Activated T-helper 1 cell treated with Interleukin-2 at 50 U/mL for 16 hours (primary cell): ENCODE measurements around the gene CRYBB2.
"Not testable (repeated sequence)": the region's sequence is repeated elsewhere in the genome, so short reads cannot be mapped to it uniquely, and the experiment has no call there.

Experiments used
- DNase-seq: peaks from one replicate; pipeline ENCODE4 v3.0.0-alpha.2; 2020; ENCODE audit warnings: low read depth

The CRYBB2 gene

DNA sequence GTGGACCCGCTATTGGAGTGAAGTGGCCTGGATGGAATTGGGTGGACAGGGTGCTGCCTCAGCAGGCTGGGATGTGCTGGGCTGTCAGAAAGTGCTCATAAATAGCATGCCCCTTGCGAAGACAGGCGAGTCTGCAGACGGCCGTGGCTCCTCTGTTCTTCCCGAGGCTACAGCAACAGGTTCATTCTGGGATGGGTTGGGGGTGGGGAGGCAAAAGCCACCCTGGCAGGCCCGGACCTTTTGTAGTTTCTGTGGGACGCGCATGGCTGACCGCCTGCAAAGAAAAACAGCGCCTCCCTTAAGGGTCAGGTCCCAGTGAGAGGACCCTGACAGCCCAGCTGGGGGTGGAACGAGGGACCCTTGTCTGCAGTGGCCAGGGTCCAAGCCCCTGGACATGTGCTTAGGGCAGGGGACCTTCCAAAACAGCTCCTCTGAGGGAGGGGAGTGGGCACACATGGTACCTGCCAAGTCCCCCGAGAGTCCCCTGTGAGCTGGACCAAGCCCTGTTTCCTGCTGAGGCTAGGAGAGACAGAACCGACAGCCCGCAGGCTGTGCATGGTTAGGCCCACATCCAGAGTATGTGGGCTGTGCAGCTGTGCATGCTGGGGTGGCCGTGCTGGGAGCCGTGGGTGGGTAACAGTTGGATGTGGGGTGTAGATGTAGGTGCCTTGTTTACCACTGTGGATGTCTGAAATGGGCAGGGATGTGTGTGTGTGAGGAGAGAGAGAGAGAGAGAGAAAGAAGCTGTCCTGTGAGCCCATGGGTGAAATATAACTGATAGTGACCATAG, 19.5 kb upstream of the CRYBB2 start, which contains the start of gene CRYBB3:
CRYBB3 (plus strand) TSS at position 128 of the 790 bp plus-strand sequence. CDS start 1,539 bp downstream, outside the sequence.
- no peak for DNase-seq

- no peak for DNase-seq
Observed at GRCh38 chr22:25200967-25201366, 18.5 kb upstream of the CRYBB2 start.

DNA sequence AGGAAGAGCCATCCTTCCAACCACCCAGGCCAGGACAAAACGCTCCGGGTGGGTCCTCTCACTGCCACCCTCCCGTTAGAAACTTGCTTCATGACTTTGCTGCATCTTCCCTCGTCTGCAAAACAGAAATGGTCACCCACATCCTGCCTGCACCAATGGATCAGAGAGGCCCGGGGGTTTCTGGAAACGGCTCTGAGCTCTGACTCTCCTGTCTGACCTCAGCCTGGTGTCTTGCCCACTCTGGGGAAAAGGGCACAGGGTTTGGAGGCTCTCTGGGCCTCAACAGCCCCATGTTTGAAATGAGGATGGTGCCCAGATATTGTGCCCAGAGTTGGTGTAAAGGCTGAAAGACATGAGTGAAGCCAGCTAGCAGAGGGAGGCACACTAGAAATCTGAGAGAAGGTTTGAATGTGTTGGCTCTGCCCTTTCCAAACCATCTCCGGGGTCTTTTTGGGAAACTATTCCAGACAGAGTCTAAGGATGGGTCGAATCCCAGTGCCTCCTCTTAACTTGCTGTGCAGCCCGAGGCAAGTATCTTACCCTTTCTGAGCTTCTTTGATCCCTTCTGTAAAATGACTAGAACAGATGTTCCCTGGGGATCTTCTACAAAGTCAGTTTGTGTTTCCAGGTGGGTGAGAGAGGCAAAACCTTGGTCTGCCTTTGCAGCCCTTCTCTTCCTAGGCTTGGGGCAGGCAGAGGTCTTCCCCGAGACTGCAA, 17.7 kb upstream of the CRYBB2 start:
- no peak for DNase-seq

GRCh38 chr22:25202290-25202921, 17.0 kb upstream of the CRYBB2 start:
- DNase-seq: no peak

GRCh38 chr22:25203082-25203481, 16.4 kb upstream of the CRYBB2 start:
- no peak for DNase-seq

GRCh38 chr22:25204547-25204946, 14.9 kb upstream of the CRYBB2 start:
- not testable (repeated sequence) for DNase-seq

- DNase-seq: no peak
Observed at GRCh38 chr22:25205847-25206246, 13.6 kb upstream of the CRYBB2 start.

DNA sequence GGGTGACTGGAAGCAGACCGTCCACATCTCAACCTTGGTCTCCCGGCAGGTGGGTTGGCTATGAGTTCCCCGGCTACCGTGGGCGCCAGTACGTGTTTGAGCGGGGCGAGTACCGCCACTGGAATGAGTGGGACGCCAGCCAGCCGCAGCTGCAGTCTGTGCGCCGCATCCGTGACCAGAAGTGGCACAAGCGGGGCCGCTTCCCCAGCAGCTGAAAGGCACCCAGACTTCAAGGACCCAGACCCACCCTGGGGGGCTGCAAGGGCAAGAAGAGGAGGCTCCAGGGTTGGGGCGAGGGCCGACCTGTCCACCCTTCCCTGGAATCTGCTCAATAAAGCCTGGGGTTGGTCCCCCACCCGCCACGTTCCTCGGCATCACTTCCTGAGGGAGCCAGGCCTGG, 12.4 kb upstream of the CRYBB2 start:
- DNase-seq: no peak

- no peak for DNase-seq
Observed at GRCh38 chr22:25207553-25208157, 11.8 kb upstream of the CRYBB2 start.

- no peak for DNase-seq
Observed at GRCh38 chr22:25208328-25208727, 11.1 kb upstream of the CRYBB2 start.

DNA sequence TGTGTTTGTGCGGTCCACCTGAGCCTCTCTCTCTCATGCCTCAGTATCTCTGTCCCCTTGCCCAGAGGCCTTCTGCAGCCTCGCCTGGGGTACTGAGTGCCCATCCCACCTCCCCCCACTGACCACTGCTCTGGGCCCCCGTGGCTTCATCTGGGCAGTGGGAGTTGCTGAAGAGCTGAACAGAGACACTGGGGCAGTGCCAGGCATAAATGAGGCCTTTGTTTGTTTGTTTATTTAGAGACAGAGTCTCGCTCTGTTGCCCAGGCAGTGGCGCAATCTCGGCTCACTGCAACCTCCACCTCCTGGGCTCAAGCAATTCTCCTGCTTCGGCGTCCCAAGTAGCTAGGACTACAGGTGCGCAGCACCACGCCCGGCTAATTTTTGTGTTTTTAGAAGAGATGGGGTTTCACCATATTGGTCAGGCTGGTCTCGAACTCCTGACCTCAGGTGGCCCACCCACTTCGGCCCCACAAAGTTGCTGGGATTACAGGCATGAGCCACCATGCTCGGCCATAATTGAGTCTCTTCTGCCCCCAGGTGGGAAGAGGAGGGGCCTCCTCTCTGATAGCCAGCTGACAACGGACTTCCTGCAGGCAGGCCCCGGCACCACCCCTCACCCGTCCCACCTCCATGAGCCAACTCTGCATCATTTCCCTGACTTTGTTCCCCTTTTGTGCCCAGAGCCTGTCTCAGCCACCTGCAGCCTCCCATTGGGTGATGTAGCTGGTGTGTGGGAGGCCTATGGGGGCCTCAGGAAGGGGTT, 10.5 kb upstream of the CRYBB2 start:
- DNase-seq: no peak

DNA sequence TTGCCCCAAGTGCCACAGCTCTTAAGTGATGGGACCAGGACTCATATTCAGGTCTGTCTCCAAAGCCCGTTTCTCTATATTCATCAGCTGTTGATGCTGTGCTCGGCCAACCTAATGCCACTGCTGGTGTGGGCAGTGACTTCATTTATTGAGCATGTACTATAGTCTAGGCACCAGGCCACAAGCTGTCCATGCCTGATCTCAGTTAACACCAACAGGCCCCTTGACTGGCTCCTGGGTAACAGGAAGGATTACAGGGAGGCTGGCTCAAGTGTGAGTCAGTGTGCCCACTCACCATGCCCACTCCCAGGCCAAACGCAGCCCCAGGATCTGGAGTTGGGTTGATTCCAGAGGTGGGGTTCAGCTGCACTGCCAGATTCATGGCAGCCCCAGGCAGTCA, 8.6 kb upstream of the CRYBB2 start:
- no peak for DNase-seq

DNA sequence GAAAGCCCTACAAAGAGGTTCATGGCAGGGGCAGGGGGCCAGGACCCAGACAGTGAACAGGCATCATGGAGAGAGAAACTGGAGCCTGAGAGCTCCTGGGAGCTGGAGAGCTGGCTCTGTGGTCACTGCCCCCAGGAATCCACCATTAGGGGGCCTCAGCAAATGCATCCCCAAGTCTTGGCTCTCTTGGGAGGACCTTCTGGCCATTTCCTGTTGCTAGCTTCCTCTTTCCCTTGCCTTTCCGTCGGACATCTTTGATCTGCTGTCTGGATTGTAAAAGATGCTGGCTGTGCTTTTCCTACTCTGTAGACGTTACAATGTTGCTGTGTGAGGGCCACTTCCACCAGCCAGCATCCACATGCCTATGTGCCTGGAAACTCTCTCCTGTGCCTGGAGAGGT, 7.1 kb upstream of the CRYBB2 start:
- DNase-seq: no peak

DNA sequence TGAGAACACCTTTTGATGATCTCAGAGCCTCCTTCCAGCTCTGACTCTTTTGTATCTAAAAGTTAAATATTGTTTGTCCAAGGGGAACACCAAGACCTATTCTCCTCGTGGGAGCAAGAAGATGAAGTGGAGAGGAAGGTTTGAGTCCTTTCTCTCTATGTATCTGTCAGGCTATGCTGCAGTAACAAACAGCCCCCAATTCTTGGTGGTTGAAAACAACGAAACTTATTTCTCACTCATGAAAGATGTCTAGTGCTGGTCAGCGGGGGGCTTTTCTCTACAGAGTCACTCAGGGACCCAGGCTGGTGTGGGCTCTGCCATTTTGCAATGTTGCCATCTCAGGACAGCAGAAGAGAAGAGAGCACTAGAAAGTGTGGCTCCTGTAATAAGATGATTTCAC, 6.2 kb upstream of the CRYBB2 start:
- DNase-seq: no peak

- no peak for DNase-seq
Observed at GRCh38 chr22:25216230-25216629, 3.2 kb upstream of the CRYBB2 start.

GRCh38 chr22:25219948-25220442, 556 bp downstream of the CRYBB2 start:
- DNase-seq: no peak

DNA sequence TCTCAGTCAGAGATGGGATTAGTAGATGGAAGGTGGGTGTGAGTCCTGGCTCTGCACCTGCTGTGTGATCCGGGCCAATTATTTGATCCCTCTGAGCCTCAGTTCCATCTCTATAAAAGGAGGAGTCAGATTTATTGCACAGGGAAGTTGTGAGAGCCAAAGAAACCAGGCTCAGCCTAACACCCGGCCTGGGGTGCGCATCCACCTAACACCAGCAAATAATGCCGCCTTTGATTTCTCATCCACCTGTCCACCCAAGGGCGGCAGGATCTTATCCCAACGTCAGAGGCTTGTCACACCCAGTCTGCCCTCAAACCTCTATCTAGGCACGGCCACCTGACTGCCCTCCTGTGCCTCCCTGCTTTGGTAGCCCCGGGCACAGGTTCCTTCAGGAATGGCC, 2.4 kb downstream of the CRYBB2 start:
- no peak for DNase-seq

- DNase-seq: no peak
Observed at GRCh38 chr22:25223269-25223850, 3.9 kb downstream of the CRYBB2 start.

GRCh38 chr22:25228822-25229221, 9.4 kb downstream of the CRYBB2 start:
- no peak for DNase-seq

- DNase-seq: not testable (repeated sequence)
Observed at GRCh38 chr22:25230760-25231159, 11.3 kb downstream of the CRYBB2 start.

- no peak for DNase-seq
Observed at GRCh38 chr22:25232301-25232700, 12.9 kb downstream of the CRYBB2 start.
